SK-N-MC (cell line): ENCODE data around the gene PGLYRP1.

Experiments used
- EZH2 ChIP-seq: fragments of 200-600 bp; sonication (generic); IDR thresholded peaks from one replicate; pipeline ENCODE4 v1.6.1; 2017; ENCODE audit warnings: antibody characterized with exemption
- POLR2AphosphoS5 ChIP-seq: IDR thresholded peaks from 2 replicates; pipeline ENCODE4 v1.6.1; 2012; ENCODE audit warnings: mild to moderate bottlenecking, low read depth, low read length, borderline replicate concordance

GRCh38 chr19:45990113-45990728 lies 32.6 kb downstream of the PGLYRP1 start:
- TF ChIP-seq EZH2: no peak
- TF ChIP-seq POLR2AphosphoS5: no peak
